ENCODE results near the gene VTI1A.

VTI1A gene

DNA sequence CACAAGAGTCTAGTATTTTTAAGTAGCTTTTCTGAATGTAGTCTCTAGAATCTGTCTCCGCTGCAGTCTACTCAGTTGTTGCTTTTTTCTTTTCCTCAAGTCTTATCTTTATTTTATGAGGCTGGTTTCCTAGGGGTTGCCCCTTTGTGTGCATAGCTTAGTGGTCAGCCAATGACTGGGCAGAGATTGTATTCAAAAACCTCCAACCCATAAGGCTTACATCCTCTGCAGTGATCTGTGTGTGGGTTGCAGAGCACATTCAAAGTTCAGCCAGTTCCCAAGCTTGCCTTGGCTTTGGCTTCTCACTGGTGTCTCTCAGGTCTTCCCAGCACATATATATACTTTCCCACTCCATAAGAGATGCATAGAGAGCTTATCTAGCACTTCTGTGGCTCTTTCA is 343.0 kb downstream of the VTI1A start:
- no peaks in the 10 kb centered on the region for H4K20me1 ChIP-seq (ENCODE audit: insufficient read depth)
- H3K4me3 ChIP-seq (IDR thresholded peaks at IDR 0.05; ENCODE audit: insufficient read depth, low read depth, low read length): no peak overlapping the region
- H3K9ac ChIP-seq: no peak overlapping the region
- H3K27ac ChIP-seq: no peak overlapping the region
- no peaks in the 10 kb centered on the region for H3K4me1 ChIP-seq (ENCODE audit: low read depth, poor library complexity, severe bottlenecking)
- no peaks in the 10 kb centered on the region for H3K79me2 ChIP-seq (ENCODE audit: insufficient read depth, low read depth)
- H3K27me3 ChIP-seq (ENCODE audit: insufficient read depth, low read depth): no peaks in the 10 kb centered on the region
- TF ChIP-seq, protein P1, sequence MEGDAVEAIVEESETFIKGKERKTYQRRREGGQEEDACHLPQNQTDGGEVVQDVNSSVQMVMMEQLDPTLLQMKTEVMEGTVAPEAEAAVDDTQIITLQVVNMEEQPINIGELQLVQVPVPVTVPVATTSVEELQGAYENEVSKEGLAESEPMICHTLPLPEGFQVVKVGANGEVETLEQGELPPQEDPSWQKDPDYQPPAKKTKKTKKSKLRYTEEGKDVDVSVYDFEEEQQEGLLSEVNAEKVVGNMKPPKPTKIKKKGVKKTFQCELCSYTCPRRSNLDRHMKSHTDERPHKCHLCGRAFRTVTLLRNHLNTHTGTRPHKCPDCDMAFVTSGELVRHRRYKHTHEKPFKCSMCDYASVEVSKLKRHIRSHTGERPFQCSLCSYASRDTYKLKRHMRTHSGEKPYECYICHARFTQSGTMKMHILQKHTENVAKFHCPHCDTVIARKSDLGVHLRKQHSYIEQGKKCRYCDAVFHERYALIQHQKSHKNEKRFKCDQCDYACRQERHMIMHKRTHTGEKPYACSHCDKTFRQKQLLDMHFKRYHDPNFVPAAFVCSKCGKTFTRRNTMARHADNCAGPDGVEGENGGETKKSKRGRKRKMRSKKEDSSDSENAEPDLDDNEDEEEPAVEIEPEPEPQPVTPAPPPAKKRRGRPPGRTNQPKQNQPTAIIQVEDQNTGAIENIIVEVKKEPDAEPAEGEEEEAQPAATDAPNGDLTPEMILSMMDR (conservative IDR thresholded peaks at IDR 0.05; ENCODE audit: low read depth, low read length): no peak
- H3K4me2 ChIP-seq: no peak overlapping the region
- no peak overlapping the region for H2AFZ ChIP-seq (ENCODE audit: low read depth)
- H3K36me3 ChIP-seq (ENCODE audit: insufficient read depth): no peaks in the 10 kb centered on the region

DNA sequence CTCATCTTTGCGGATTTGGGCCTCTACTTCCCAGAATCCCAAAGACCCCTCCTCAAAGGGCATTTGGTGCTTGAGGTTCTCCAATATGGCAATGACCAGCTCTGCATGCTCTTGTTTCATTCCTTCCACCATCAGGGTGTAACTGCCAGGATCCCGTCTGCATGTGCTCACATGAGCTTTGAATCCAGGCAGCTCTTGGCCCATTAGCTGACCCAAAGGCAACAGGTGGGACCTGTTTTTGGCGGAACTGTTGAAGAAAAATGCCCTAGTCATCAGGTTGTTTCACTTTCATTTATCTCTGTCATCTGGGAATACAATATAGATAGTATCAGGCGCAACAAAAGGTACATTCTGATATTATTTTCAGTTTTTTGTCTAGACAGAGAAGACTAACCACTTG is 343.9 kb downstream of the VTI1A start:
- H3K9ac ChIP-seq: no peak overlapping the region
- no peaks in the 10 kb centered on the region for H3K27me3 ChIP-seq (ENCODE audit: insufficient read depth, low read depth)
- no peak overlapping the region for H2AFZ ChIP-seq (ENCODE audit: low read depth)
- no peak overlapping the region for H3K27ac ChIP-seq
- no peaks in the 10 kb centered on the region for H3K4me1 ChIP-seq (ENCODE audit: low read depth, poor library complexity, severe bottlenecking)
- TF ChIP-seq, protein P1 (conservative IDR thresholded peaks at IDR 0.05; ENCODE audit: low read depth, low read length): no peak
- no peak overlapping the region for H3K4me2 ChIP-seq
- no peaks in the 10 kb centered on the region for H3K36me3 ChIP-seq (ENCODE audit: insufficient read depth)
- H3K4me3 ChIP-seq (IDR thresholded peaks at IDR 0.05; ENCODE audit: insufficient read depth, low read depth, low read length): no peak overlapping the region
- no peaks in the 10 kb centered on the region for H3K79me2 ChIP-seq (ENCODE audit: insufficient read depth, low read depth)
- H4K20me1 ChIP-seq (ENCODE audit: insufficient read depth): no peaks in the 10 kb centered on the region

DNA sequence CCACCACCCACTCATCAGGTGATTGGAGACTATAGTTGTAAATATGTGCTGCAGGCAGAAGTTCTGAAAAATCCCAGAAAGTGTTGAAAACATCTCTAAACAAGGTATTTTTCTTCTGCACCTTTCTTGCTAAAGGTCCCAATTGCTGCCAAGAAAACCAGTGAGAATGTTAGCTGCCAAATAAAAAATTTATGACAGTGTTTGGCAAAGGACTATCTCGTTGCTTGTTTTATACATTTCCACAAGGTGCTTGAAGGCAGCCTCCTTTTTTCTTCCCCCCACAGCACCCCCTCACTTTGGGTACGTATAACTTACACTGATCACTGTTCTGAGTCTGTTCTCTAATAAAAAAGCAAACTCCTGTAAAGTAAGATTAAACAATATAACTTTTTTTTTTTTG is 344.4 kb downstream of the VTI1A start:
- H3K27ac ChIP-seq: no peak overlapping the region
- H2AFZ ChIP-seq (ENCODE audit: low read depth): no peak overlapping the region
- H3K9ac ChIP-seq: no peak overlapping the region
- TF ChIP-seq, protein P1 (conservative IDR thresholded peaks at IDR 0.05; ENCODE audit: low read depth, low read length): no peak
- no peaks in the 10 kb centered on the region for H4K20me1 ChIP-seq (ENCODE audit: insufficient read depth)
- H3K27me3 ChIP-seq (ENCODE audit: insufficient read depth, low read depth): no peaks in the 10 kb centered on the region
- no peak overlapping the region for H3K4me2 ChIP-seq
- H3K79me2 ChIP-seq (ENCODE audit: insufficient read depth, low read depth): no peaks in the 10 kb centered on the region
- no peak overlapping the region for H3K4me3 ChIP-seq (IDR thresholded peaks at IDR 0.05; ENCODE audit: insufficient read depth, low read depth, low read length)
- no peaks in the 10 kb centered on the region for H3K36me3 ChIP-seq (ENCODE audit: insufficient read depth)
- no peaks in the 10 kb centered on the region for H3K4me1 ChIP-seq (ENCODE audit: low read depth, poor library complexity, severe bottlenecking)

DNA sequence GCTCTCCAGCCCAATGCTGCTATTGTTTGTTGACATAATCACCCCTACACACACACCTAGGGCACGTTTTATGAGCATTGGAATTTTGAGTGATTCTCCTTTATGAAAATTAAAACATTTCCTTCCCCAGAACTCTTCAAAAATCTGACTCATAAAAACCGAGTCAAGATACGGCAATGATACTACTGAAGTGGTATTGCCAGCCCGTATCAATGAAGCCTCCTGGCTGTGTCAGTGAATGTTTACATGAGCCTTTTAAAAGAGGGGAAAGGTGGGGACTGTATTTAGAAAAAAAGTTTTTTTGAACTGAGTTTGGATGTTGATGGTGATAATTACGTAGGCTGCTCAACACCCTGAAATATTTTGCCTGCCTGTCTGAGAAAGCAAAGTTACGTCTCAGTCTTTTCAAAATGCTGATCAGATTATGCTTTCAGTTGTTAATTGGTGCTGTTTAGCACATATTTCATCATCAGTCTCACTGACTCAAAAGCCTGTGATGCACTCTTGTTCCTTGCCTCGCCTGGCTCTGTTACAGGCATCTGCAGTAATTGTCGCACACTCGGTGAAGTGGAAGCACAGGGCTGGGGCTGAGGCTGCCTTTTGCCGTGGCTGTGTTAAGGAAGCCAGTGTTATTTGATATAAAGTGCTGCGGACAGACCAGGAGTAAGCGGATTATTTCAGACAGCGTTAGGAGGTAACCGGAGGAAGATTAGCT is 345.6 kb downstream of the VTI1A start:
- no peak overlapping the region for H3K9ac ChIP-seq
- H3K27me3 ChIP-seq (ENCODE audit: insufficient read depth, low read depth): no peaks in the 10 kb centered on the region
- no peak overlapping the region for H3K27ac ChIP-seq
- TF ChIP-seq, protein P1 (conservative IDR thresholded peaks at IDR 0.05; ENCODE audit: low read depth, low read length): no peak
- no peaks in the 10 kb centered on the region for H3K4me1 ChIP-seq (ENCODE audit: low read depth, poor library complexity, severe bottlenecking)
- H3K4me3 ChIP-seq (IDR thresholded peaks at IDR 0.05; ENCODE audit: insufficient read depth, low read depth, low read length): no peak overlapping the region
- no peaks in the 10 kb centered on the region for H3K79me2 ChIP-seq (ENCODE audit: insufficient read depth, low read depth)
- no peaks in the 10 kb centered on the region for H3K36me3 ChIP-seq (ENCODE audit: insufficient read depth)
- H2AFZ ChIP-seq (ENCODE audit: low read depth): no peak overlapping the region
- no peaks in the 10 kb centered on the region for H4K20me1 ChIP-seq (ENCODE audit: insufficient read depth)
- H3K4me2 ChIP-seq: no peak overlapping the region
